GM19328 (cell line): ENCODE data around the gene ABT1.

Experiments used
- ATAC-seq: cut with Tn5 transposase; IDR thresholded peaks from one replicate; pipeline ENCODE4 v1.9.1; 2021; ENCODE audit warnings: mild to moderate bottlenecking, moderate library complexity; ENCODE audit not compliant: unreplicated experiment

ABT1 gene

DNA sequence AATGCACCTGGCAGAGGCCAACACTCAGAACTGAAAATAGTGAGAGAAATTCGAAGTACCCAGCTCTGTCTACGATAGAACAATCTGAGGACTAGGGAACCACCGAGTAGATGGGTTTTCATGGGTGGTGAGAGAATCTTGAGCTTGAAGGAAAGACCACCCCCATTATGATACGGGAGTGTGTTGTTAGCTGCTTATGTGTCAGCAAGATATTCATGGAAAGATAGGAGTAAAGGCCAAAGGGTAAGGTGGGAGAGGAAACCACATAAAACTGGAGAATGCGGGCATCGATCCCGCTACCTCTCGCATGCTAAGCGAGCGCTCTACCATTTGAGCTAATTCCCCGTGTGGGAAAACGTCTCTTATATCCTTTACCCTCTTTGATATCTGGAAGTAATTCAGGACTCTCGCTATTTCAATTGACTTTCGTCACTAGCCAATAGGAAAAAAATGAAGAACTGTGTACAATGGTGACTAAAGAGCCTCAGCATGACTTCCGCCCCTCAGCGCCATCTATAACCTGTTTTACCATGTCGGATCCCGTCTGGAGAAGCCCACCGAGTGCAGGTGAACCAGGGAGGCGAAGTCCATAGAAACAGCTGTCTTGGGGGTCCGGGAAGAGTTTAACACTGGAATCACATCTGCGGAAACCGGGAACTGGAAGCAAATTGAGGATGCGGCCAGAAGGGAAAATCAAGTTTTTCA, 25.0 kb upstream of the ABT1 start:
- ATAC-seq = no peak

DNA sequence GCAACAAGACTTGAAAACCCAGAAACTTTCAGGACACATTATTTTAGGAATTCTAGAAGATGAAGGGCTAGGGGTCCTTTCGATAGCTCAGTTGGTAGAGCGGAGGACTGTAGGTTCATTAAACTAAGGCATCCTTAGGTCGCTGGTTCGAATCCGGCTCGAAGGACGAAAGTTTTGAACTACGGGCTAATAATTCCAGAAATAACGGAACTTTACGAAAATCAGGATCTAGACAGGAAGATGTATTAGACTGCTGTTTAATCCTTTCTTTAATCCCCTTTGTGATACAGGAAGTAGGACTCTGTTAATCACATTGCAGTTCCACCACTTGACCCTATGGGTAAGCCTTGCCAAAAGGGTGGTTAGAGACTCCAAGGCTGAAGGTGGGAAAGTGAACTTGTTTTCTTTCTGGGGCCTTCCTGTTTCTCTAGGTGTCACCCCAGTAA, 21.2 kb upstream of the ABT1 start:
- no peak for ATAC-seq

GRCh38 chr6:26576407-26576843, 20.3 kb upstream of the ABT1 start:
- no peak for ATAC-seq

DNA sequence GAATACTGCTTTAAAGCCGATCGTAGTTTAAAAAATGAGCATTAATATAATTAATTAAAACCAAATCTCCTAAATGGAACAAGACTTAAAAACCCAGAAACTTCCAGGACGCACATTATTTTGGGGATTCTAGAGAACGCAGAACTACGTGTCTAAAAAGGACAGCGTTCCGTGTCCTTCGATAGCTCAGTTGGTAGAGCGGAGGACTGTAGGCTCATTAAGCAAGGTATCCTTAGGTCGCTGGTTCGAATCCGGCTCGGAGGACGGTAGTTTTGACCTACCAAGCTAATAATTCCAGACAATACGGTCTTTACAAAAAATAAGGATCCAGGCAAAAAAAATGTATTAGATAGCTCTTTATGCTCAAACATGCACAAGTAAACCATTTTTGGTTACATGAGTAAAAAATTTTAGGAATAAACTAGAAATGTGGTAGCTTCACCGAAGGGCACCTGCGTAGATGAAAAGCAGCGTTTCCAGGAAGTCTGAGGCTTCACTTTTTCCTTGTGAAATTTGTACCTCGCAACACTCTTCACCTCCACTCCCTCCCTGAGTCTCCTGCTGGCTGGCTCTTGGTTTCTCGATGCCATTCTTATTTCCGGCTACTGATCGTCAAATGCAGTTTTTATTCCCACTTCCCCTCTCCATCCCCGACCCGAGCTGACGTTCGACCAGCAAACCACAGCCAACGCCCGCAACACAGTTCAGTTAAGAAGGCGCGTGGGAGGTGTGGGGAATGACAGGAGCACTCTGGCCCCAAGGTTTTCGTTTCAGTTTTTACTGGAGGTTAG, 19.6 kb upstream of the ABT1 start:
- ATAC-seq = no peak

DNA sequence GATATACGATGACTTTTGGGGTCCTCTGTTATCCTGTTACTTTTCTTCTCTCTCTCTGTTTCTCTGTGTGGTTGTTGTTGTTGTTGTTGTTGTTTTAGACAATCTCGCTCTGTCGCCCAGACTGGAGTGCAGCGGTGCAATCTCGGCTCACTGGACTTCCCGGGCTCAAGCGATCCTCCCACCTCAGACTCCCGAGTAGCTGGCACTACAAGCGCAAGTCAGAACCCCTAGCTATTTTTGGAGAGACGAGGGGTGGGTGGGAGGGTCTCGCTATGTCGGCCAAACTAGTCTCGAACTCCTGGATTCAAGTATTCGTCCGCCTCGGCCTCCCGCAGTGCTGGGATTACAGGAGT, 19.1 kb upstream of the ABT1 start:
- no peak for ATAC-seq

DNA sequence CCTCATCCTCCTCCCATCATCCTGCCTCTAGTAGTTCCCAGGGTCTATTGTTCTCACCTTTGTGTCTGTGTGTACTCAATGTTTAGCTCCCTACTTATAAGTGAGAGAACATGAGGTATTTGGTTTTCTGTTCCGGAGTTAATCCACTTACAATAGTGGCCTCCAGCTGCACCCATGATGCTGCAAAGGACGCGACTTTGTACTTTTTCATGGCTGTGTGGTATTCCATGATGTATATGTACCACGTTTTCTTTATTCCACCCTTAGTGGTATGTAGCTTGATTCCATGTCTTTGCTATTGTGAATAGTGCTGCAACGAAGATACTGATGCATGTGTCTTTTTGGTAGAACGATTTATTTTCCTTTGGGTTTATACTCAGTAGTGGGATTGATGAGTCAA, 18.5 kb upstream of the ABT1 start:
- ATAC-seq = no peak

DNA sequence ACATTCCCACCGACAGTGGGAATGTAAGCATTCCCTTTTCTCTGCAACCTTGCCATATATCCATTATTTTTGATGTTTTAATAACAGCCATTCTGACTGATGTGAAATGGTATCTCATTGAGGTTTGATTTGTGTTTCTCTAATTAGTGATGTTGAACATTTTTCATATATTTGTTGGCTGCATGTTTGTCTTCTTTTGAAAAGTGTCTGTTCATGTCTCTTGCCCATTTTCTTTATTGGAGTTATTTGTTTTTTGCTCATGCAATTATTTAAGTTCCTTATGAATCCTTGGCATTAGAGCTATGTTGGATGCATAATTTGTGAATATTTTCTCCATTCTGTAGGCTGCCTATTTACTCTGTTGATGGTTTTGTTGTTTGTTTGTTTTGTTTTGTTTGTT, 18.0 kb upstream of the ABT1 start:
- ATAC-seq = no peak

- no peak for ATAC-seq
Measured at GRCh38 chr6:26581164-26581915, 15.4 kb upstream of the ABT1 start.

DNA sequence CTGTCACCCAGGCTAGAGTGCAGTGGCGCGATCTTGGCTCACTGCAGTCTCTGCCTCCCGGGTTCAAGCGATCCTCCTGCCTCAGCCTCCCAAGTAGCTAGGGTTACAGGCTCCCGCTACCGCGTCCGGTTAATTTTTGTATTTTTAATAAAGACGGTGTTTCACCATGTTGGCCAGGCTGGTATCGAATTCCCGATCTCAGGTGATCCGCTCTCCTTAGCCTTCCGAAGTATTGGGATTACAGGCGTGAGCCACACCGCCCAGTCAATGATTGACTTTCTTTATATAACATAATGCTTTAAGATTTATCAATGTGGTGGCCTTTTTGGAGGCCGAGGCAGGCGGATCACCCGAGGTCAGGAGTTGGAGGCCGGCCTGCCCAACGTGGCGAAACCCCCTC, 7.8 kb upstream of the ABT1 start:
- no peak for ATAC-seq

DNA sequence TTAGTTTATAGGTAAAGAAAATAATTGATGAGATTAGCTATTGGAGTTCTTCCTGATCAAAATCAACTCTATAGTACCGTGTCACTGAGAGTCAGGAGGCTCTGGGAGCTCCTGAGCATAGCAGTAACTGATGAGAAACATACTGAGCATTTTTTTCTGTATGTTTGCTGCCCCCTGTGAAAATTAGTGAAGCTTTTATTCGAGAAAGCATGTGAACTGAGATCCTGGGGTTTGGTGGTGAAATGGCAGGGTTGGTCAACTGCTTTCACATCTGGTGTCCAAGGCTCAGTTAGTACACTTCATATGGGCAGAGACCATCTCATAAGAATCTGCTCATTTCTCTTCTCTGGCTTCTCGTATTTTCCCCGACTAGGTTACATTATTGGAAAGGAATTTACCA, 4.1 kb upstream of the ABT1 start:
- no peak for ATAC-seq

GRCh38 chr6:26593278-26594130, 3.2 kb upstream of the ABT1 start:
- ATAC-seq = no peak

- no peak for ATAC-seq
Measured at GRCh38 chr6:26594131-26594498, 2.6 kb upstream of the ABT1 start.

DNA sequence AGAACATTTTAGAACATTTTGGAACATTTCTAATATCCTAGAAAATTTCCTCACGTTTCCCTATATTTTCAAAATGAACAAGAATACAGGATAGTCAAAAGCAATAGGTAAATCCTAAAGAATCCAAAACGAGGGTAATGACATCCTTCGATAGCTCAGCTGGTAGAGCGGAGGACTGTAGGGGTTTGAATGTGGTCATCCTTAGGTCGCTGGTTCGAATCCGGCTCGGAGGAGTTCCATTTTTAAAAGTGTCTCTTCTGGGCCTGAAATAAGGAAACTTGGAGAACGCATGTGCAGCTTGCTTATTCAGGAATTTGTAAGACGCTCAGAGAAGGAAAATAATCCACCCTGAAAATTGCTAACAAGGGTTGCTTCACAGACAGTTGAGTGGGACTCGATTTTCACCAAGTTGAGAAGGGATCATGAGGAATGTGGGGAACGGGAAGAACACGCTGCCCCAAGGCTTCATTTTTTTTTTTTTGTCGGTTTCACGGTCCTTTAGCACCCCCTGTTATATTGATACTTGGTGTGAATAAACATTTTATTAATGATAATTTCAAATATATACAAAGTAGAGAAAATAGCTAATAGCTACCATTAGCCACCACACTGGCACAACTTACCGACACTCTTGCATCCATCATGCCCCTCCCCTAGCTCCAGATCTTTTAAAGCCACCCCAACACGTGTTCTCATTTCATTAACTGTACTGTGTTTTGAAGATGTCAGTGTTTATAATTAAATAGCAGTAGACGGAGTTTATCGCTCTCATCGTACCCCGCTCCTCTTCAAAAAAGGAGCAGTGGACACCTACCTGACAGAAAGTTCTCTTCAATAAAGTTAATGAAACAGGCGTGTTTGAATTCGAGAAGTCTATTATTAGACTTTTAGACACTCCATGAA, 1.8 kb upstream of the ABT1 start:
- ATAC-seq = no peak

DNA sequence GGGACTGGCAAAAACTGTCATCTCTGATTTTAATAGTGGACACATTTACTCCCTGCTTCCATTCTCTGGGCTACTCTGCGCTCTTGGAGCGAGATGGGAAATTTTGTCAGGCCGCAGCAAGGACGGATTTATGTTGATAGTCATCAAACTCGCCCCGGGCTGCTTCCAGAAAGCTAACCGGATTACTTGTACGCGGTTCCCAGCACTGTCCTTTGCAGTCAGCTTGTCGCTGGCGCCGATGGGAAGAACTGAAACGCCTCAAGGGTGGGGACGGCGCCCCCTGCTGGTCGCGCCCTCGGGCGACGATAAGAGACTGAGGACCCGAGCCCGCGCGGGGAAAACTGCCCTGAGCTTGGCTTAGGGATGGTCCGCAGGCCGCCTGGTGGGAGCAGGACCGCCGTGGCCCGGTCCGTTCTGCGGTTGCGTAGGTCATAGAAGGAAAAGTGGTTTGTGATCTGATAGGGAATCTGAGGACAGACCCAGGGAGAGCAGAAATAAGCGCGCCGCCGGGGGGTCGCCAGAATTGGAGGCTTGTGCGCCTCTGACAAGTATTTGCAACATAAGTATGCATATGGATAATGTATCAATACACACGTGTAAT, 984 bp upstream of the ABT1 start:
- ATAC-seq = peak; percentile 52

DNA sequence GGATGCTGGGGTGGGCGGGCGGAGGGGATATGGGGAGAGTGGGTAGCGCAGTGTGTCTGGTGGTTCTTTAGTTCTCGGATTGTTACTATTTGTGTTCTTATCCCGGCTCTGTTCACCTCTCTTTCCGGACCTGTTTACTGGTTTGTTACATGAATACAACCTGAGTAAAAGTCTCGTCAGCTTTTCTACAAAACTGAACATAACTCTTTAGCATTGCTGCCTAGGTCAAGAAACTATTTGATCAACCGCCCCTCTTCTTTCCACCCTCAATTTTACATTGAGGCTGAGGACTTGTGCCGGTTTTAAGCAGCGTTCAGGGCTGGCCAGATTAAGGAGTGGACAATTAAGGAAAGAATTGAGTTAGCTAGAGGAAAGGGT, 625 bp downstream of the ABT1 start:
- ATAC-seq = no peak

DNA sequence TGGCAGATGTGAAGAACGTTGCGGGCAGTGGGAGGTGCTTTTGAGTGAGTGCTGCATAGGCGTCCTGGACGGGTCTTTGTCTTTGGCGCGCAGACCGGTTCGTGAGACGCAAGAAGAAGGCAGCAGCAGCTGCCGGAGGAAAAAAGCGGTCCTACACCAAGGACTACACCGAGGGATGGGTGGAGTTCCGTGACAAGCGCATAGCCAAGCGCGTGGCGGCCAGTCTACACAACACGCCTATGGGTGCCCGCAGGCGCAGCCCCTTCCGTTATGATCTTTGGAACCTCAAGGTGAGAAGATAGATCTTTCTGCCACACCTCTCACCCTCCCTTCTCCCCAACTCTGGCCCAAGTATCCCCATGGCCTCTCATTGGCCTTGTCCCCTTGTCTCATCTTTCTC, 1.1 kb downstream of the ABT1 start:
- no peak for ATAC-seq

GRCh38 chr6:26598267-26598666, 1.5 kb downstream of the ABT1 start:
- ATAC-seq = no peak

DNA sequence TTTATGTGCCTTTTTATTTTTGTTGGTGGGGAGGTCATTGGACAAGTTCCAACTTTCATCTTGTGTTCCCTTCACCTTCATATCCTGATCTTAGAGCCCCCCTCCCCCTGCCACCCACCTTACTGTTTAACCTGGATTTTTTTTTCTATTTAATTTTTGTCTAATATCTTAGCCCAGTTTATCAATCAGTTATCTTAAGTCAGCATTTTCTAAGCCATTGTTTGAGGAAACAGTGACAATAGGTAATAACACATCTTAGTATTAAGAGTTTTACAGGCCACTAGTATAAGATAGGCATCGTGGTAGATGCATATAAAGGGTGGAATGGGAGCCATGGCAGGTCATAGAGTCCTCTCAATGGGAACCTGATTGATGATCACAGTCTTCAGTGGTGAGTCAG, 2.4 kb downstream of the ABT1 start:
- no peak for ATAC-seq

DNA sequence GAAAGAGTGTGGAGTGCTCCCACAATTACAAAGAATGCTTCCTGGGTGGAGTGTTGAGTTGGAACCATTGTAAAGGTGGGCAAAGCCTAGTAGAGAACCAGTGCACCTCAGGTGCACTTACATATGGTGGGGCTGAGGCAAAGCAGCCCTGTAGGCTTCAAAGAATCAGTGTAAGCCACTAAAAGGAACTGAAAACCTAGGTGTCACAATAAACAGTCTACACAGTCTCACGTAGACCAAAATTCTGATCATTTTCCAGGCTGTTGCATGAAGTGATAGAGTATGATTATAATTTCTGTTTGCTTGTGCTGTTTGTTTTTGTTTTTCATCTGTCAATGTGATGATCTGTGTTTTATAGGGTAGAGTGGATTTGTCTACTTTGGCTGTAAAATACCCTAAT, 2.8 kb downstream of the ABT1 start:
- ATAC-seq = no peak

DNA sequence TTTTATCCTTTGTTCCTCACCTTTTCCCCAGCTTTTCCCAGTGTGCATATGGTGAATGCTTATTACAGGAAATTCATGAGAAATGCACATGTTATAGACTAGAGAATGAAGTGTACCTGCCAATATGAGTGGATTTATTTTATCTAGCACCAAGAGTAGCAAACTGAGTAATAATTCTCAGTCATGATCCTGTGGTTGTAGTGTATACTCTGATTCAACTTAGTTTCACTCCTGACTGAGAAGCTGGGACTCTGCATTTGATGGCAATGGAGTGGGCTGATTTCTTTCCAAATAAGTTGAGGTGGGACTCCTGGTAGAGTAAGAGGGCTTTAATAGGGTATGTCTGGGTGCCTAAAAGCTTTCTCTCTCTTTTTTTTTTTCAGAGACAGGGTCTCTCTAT, 4.0 kb downstream of the ABT1 start:
- no peak for ATAC-seq
